ENCODE data around the gene SNX19.
A peak's percentile ranks its signal among the peaks of the same experiment; 100 is the strongest.

The SNX19 gene

DNA sequence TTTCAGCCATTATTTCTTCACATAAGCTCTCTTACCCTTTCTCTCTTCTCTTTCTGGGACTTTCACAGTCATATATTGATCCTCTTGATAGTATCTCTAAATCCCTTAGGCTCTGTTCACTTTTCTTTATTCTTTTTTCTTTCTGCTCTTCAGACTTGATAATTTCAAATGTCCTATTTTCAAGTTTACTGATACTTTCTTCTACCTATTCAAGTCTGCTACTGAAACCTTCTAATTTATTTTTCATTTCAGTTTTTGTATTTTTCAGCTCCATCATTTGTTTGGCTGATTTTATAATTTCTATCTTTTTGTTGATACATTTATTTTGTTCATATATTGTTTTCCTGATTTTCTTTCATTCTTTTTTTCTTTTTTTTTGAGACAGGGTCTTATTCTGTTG, 79.1 kb downstream of the SNX19 start:
- no peak for DNase-seq

DNA sequence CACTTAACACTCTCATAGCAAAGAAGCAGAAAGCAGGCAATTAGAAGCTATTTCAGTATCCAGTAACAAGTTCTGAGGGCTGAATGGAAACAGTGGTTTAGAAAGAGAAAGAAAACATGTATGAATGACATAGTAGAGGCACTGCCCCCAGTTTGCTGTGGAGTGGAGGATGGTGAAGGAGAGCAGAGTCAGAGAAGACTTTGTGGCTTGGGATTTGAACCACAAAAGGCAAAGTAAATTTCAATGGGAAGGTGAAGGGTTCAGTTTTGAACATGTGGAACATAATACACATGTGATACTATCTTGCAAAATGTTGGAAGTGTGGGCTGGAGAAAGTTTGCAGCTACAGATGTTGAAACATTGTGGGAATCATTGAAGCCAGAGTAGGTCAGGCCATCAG, 81.4 kb downstream of the SNX19 start:
- DNase-seq = no peak

DNA sequence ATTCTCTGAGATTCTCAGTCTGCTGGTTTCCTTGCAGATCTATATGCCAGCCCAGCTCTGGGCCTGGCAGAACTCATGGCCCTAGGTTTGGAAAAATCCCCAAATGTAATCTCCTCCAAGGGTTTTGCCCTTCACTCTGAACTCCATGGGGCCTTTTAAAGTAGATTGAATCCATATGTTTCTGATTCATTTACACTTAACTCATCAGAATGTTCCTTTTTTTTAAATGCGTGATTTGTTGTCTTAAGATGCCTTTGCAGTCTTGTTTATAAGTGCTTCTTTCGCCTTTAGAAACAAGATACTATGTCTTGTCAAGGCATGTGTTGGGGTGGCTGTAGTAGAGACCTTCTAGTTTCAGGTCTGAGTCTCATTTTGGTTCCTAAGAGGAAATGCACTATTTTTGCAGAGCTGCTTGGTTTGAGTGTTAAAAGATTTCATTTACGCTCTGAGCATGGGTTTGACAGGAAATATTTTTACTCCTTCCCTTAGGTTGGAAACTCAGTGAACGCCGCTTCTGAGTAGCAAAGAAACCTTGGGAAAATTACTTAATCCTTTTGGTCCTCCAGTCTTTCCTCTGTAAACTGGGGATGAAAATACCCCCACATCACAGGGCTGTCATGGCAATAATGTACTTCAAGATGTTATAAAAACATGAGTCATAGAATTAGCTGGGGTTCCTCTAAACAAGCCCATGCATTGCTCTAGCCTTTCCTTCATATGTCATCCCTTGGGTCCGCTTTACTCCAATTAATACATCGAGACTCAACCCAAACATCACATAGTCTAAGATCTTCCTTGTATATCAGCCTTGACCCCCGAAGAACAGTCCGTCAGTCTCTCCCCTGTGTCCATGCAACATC, 83.5 kb downstream of the SNX19 start:
- DNase-seq = peak; percentile 62

DNA sequence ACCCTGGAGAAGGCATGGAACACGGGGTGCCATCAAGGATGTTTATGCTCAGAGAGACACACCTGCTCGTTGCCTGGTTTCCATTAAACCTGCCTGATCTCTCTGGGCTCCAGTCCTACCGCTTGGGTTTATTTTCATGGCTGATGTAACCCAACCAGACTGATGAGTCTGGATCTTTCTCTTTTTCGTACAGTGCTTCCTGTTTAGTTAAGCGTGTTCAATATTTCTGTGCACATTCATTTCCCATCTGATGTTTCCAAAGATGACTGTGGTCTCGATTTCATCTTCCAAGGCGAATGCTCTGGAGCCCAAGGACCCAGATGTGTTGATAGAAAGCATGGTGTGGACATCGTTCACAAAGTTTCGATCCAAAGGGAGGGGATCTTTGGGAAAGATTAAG, 84.3 kb downstream of the SNX19 start:
- DNase-seq = peak; percentile 56

DNA sequence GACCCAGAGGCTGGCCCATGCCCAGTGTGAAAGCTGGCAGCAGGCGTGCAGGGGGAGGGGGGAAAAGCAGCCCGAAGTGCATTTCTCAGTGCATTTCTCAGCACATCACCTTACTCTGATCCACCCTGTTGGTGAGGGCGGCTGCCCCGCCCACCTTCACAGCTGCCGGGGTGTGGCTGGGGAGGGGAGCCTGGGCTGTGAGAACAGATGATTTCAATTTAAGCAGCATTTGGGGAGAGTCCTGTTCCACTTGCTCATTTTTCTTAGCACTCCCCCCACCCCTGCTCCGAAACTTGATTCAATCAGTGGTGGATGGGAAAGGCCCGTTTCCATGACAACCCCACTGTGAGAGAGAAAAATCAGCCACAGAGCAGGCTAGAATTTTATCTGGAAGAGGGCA, 84.8 kb downstream of the SNX19 start:
- DNase-seq = peak; percentile 73

DNA sequence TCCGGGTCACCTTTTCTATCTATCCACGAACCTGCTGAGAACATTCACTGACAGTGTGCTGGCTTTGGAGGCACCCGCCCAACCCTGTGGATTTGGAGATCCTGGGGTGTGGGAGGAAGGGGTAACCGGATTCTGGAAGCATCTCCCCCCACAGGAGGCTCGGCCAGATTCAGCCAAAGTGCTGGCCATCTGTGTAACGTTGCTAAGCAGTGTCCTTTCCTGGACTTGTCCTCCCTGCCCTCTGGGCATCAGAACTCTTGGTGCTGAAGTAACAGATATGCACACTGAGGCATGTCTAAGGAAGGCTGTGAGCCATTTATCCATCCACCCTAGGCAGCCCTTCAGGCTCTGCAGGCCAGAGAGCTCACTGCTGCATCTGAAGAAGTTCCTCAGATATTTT, 85.7 kb downstream of the SNX19 start:
- no peak for DNase-seq

DNA sequence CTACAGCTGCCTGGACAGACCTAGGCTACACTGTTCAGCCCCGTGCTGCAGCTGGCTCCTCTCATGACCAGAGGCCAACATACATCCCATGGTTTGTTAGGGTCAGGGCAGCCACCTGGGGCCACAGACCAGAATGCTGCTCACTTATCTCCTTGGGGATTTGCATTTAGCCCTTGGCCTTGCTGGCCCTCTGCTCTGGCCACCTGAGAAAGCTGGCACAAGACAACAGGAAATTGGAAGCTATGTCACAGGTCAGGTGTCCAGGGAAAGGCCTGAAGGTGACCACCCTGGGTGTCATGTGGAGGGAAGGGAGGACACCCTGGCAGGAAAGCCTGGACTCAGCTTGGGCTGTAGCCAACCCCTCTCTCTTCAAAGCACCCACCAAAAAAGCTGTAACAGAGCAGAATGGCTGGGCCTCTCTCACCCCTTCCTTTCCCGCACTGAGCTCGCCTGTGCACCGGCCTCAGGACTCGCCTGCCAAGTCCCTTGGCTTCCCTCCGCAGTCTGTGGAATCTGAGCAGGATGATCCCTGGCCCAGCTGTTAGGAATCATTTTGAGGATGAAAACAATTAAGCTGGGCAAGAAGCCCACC, 86.3 kb downstream of the SNX19 start:
- DNase-seq = peak; percentile 54

DNA sequence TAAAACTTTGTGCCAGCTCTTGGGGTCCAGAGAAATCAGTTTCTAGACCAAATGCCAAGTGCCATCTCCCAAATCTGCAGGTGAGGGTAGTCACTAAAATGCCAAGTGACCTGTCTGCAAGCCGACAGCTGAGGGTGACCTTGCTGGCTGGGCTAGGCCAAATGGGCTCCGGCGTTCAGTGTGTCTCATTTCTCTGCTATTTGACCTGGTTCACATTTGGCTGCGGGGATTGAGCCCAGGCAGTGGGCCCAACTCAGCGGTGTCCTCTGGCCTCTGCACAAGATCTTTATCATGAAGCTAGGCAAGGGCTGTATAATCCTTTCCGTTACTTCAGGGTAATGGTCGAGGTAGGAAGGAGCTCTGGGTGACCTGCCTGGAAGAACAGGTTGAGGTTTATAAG, 87.5 kb downstream of the SNX19 start:
- DNase-seq = no peak

DNA sequence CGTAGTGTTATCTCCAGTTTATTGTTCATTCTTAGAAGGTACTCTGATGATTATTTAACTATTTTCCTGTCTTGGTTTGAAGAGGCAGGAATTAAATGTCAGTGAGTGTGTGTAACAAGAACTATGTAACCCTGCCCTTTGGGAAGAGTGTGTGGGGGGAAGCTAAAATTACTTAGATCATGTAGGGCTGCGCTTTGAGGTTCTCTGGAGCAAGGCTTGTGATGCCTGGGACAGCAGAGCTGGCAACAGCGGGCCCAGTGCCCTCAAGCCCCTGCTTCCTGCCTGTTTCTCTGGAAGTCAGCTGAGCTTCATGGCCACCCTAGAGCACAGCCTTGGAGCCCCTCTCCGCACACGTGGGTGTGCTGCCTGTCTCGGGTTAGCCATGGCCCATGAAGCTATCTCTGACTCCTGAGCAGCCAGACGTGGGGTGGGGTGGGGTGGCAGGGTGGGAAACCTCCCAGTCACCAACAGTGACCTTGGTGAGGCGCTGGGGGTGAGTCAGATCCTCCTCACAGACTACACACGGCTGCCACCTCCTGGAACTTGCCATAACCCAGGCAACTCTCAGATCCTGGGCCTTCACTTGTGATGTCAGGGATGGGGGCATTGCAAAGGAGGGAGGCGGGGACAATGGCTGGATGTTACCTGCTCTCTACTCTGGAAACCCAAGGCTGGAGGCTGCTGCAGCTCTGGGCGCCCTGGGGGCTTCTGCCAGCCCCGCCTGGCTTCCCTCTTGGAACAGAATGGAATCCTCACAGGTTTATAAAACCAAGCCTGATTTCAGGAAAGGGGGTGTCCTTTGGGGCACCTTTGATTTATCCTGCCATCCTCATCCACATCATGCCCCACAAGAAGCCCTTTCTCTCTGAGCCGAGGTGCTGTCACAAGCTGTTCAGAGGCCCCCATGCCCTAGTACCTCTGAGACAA, 88.6 kb downstream of the SNX19 start:
- DNase-seq = peak; percentile 79

DNA sequence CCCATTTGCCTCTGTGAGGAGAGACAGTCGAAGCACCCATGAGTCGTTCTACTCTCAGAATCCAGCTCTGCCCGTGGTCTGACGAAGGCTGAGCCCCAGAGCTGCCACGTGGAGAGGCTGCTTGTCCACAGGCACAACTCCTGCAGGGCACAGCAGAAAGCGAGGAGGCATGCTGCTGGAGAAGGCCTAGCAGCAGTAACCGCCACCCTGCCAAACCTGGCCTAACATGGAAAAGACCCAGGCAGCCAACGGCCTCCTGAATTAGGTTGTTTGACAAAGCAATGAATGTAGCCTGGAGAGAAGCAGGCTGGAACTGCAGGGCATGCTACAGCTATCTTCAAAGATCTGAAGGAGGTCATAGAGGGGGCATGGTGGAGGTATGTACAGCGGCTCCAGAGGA, 89.7 kb downstream of the SNX19 start:
- DNase-seq = no peak

DNA sequence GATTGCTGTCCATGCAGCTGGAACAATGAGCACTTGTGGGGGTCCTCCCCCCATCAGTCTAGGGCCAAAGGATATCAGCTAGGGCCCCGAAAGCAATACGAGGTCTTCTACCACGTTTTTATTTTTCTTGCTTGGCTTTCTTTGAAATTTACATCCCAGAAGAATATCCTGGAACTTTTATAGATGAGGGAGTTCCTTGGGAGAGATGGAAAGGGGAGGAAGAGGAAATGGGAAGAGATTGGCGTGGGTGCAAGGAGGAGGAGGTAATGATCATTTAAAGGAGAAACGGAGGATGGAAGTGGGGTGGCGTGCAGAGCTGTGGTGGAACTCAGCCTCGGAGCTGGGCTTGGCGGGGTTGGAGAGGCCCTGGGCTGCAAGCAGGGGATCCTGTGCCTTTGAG, 90.3 kb downstream of the SNX19 start:
- no peak for DNase-seq

DNA sequence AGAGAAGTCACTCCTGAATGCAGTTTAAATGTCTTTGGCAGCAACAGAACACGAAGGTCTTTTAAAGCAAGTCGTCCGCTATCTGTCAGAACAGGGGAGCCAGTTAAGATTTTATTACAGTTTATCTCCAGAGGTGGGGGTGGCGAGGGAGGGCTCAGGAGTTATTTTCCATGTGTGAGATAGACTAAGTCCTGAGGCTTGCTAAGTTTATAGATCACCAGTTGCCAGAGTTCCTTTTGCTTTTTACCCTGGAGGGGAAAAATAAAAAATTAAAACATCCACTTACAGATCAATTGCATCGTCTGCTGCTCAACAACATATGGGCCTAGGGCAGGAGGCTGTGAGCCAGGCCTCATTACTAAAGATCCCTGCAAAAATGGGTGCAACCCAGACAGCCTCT, 90.7 kb downstream of the SNX19 start:
- DNase-seq = peak; percentile 69
